OCI-M2 (cell line): Measurements from ENCODE around the gene TMEM121.
A peak's percentile ranks its signal among the peaks of the same experiment; 100 is the strongest.

Experiments used
- DNase-seq: peaks from one replicate; lab custom pipeline; 2025; ENCODE audit not compliant: unreplicated experiment; lab: John Stamatoyannopoulos, UW

TMEM121 gene

GRCh38 chr14:105486974-105487448 lies 39.4 kb upstream of the TMEM121 start:
- no peak for DNase-seq

- DNase-seq: no peak
These were observed 38.9 kb upstream of the TMEM121 start for GRCh38 chr14:105487449-105487985.

- no peak for DNase-seq
These were observed 38.2 kb upstream of the TMEM121 start for GRCh38 chr14:105487986-105488777.

- no peak for DNase-seq
These were observed 37.4 kb upstream of the TMEM121 start for GRCh38 chr14:105488781-105489541.

GRCh38 chr14:105489542-105490266 lies 36.7 kb upstream of the TMEM121 start:
- peak; percentile 5 for DNase-seq

GRCh38 chr14:105490267-105490571 lies 36.2 kb upstream of the TMEM121 start:
- no peak for DNase-seq

- peak; percentile 97 for DNase-seq
These were observed 35.6 kb upstream of the TMEM121 start, which contains the start of gene TEDC1 for GRCh38 chr14:105490572-105491365. Gene TEDC1, plus strand, starts transcription at chr14:105491246. Its CDS starts 130 bp downstream, at chr14:105491376.

GRCh38 chr14:105491366-105491973 lies 34.9 kb upstream of the TMEM121 start:
- DNase-seq: peak; percentile 29

GRCh38 chr14:105492031-105492970 lies 34.1 kb upstream of the TMEM121 start:
- DNase-seq: no peak

- DNase-seq: no peak
These were observed 33.2 kb upstream of the TMEM121 start for GRCh38 chr14:105492971-105493871.

- no peak for DNase-seq
These were observed 32.3 kb upstream of the TMEM121 start for GRCh38 chr14:105493921-105494605.

GRCh38 chr14:105494606-105494929 lies 31.8 kb upstream of the TMEM121 start:
- DNase-seq: no peak

GRCh38 chr14:105495101-105495989 lies 31.0 kb upstream of the TMEM121 start:
- DNase-seq: no peak

GRCh38 chr14:105495990-105496830 lies 30.2 kb upstream of the TMEM121 start:
- no peak for DNase-seq

GRCh38 chr14:105496831-105497591 lies 29.4 kb upstream of the TMEM121 start:
- no peak for DNase-seq
